Stimulated activated CD8-positive, alpha-beta memory T cell treated with anti-CD3 and anti-CD28 coated beads, Interleukin-4, amount 100 ng/mL, for 24 hours (primary cell): ENCODE results near the gene MYRFL.
"Not testable (repeated sequence)": the region's sequence is repeated elsewhere in the genome, so short reads cannot be mapped to it uniquely, and the experiment has no call there.

Experiments
- DNase-seq: peaks from one replicate; pipeline ENCODE4 v3.0.0-alpha.2; 2020; ENCODE audit warnings: low read depth

Gene MYRFL

GRCh38 chr12:69988481-69989321, 163.7 kb downstream of the MYRFL start:
- DNase-seq: no peak

GRCh38 chr12:69991690-69992288, 166.8 kb downstream of the MYRFL start:
- DNase-seq: no peak

GRCh38 chr12:69993433-69993832, 168.4 kb downstream of the MYRFL start:
- DNase-seq: no peak

- not testable (repeated sequence) for DNase-seq
These were observed 169.1 kb downstream of the MYRFL start for GRCh38 chr12:69994086-69994485.

- DNase-seq: no peak
These were observed 169.7 kb downstream of the MYRFL start for GRCh38 chr12:69994724-69995173.

GRCh38 chr12:69996241-69996640, 171.2 kb downstream of the MYRFL start:
- DNase-seq: no peak

- no peak for DNase-seq
These were observed 171.7 kb downstream of the MYRFL start for GRCh38 chr12:69996722-69997121.

- no peak for DNase-seq
These were observed 173.0 kb downstream of the MYRFL start for GRCh38 chr12:69998011-69998410.

GRCh38 chr12:69998922-69999321, 173.9 kb downstream of the MYRFL start:
- no peak for DNase-seq

GRCh38 chr12:69999561-69999960, 174.5 kb downstream of the MYRFL start:
- no peak for DNase-seq

GRCh38 chr12:70002097-70002911, 177.3 kb downstream of the MYRFL start:
- no peak for DNase-seq

GRCh38 chr12:70002912-70003255, 177.9 kb downstream of the MYRFL start:
- DNase-seq: no peak

GRCh38 chr12:70005864-70006618, 181.0 kb downstream of the MYRFL start:
- no peak for DNase-seq

GRCh38 chr12:70006619-70006973, 181.6 kb downstream of the MYRFL start:
- DNase-seq: no peak

- DNase-seq: no peak
These were observed 182.7 kb downstream of the MYRFL start for GRCh38 chr12:70007687-70008086.
